Daoy (cell line): ENCODE measurements around the gene OR5H15. TPM values are rescaled to one million over a fixed set of nuclear protein-coding genes. Genes with fewer than 3 reads are reported as not detected.
"Not testable (repeated sequence)": the region's sequence is repeated elsewhere in the genome, so short reads cannot be mapped to it uniquely, and the experiment has no call there.

Experiments used
- DNase-seq: peaks from one replicate; pipeline ENCODE4 v3.0.0-alpha.2; 2015; ENCODE audit warnings: low read depth
- total RNA-seq: library from RNA; depleted of rRNA; stranded (reverse); fragments of >200 nt; shearing (Covaris generic); gene quantifications from 2 replicates; pipeline ENCODE4 v1.2.3, GENCODE V29; 2014; rRNA removed

The OR5H15 gene
- not detected in 2 replicates for total RNA-seq

DNA sequence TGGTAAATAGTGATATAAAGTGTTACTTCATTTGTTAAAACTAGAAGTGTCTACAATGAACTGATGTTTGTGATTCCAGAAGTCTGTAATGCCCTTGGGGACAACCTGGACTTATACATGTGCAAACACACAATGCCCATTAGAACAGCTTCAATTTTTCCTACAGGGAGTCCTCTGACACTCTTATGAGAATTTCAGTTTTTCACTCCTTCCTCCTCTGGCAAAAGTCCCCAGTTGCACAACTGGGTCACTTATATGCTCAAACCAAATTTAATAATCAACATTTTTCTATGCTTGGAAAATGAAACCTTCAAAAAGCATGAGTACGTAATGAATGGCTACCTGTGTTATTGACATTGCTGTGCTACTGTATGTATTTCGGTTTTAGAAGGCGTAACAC lies at the start of gene OR5H15:
TSS of gene OR5H15 (plus strand) at position 301 of the 400 bp plus-strand sequence. CDS start 2,004 bp downstream, outside the sequence.
- no peak for DNase-seq

DNA sequence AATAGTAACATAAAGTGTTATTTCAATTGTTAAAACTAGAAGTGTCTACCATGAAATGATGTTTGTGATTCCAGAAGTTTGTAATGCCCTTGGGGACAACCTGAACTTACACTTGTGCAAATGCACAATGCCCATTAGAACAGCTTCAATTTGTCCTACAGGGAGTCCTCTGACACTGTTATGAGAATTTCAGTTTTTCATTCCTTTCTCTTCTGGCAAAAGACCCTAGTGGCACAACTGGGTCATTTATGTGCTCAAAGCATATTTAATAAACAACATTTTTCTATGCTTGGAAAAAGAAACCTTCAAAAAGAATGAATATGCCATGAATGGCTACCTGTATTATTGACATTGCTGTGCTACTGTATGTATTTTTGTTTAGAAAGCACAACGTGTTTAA lies 36.1 kb upstream of the OR5H15 start, which contains the start of gene OR5H1:
TSS of gene OR5H1 (plus strand) at position 301 of the 400 bp plus-strand sequence. CDS start 1,977 bp downstream, outside the sequence.
- DNase-seq, result no peak

DNA sequence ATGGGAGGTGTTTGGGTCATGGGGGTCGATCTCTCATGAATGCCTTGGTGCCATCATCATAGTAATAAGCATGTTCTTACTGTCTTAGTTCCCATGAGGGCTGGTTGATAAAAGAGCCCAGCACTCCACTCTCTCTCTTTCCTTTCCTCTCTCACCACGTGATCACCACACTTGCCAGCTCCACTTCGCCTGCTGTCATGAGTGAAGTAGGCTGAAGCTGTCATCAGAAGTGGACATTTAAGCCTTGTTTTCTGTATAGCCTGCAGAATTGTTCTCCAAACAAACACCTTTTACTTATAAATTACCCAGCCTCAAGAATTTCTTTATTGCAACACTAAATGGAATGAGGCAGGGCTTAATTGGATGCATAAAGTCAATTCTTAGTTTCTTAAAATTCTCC lies 29.9 kb upstream of the OR5H15 start:
- no peak for DNase-seq

DNA sequence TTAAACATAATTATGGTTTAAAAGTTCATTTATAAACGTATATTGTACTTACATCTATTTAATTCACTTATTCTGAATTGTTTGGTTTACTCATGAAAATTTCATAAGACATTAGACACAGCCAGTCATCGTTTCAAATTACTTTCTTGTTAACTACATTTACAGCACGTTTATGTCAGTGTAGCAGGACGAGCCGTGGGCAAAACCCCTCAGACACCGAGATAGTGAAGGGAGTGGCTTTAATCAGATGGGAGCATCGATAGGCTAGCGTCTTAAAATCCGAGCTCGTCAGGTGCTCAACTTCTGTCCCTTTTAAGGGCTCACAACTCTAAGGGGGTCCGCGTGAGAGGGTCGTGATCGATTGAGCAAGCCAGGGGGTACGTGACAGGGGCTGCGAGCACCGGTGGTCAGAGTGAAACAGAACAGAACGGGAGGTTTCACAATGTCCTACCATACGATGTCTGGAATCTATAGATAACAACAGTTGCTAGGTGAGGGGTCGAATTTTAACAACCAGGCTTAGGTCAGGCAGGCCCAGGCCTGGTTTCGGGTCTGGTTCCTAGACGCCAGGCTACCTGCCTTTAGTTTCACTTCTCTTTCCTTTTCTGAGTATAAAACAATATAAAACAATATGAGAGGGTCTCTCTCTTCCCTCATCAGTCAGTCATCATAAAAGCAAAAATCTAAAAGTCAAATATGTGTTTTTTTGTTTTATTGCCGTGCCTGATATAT lies 28.5 kb upstream of the OR5H15 start:
- not testable (repeated sequence) for DNase-seq

DNA sequence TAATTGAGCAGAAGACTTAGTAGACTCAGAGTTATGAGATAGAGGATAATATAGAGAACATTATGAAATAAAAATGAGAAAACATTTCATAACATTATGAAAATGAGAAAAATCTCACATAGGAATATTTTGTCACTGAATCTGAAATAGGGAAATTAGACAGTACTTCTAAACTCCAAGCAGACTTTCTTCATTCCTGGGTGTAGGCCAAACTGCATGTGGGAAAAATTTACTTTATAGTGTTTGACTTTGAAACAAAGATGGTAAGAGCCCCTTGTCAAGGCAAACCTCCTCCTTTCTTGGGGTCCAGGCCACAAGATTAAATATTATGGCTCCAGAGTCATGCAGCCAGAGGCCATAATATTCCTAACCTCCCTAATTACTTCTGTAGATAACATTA lies 26.0 kb upstream of the OR5H15 start:
- DNase-seq, result no peak

DNA sequence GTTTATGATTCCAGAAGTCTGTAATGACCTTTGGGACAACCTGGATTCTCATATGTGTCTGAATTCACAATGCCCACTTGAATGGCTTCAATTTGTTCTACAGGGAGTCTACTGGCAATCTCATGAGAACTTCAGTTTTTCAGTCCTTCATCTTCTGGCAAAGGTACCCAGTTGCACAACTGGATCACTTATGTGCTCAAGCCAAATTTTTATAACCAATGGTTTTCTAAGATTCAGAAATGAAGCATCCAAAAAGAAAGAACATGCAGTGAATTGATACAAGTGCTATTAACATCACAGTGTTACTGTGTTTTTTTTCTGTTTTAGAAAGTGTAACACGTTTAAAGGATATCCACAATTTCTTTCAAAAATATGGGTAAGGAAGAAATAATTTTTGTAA lies 19.3 kb upstream of the OR5H15 start, which contains the start of gene OR5H14:
TSS of gene OR5H14 (plus strand) at position 301 of the 400 bp plus-strand sequence. CDS start 1,907 bp downstream, outside the sequence.
- DNase-seq, result no peak

DNA sequence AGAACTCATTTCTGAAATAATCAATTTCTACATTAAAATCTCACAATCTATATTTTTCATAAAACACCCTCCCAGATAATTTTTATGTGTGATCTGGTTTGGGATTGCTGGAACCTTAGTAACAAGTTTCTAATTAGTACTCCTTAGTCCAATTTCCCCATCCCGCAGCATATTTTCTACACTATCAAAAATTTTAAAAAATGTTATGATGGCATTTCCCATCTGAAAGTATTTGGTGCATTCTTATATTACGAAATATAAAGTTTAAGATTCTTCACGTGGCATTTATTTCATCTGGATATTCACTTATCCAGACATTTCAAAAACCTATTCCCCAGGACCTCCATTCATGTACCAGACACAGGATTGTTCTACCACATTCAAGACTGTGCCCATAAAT lies 17.7 kb upstream of the OR5H15 start:
- no peak for DNase-seq

DNA sequence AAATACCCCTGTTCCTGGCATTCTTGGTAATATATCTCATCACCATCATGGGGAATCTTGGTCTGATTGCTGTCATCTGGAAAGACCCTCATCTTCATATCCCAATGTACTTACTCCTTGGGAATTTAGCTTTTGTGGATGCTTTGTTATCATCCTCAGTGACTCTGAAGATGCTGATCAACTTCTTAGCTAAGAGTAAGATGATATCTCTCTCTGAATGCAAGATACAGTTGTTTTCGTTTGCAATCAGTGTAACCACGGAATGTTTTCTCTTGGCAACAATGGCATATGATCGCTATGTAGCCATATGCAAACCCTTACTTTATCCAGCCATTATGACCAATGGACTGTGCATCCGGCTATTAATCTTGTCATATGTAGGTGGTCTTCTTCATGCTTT lies 17.0 kb upstream of the OR5H15 start:
- DNase-seq, result not testable (repeated sequence)

DNA sequence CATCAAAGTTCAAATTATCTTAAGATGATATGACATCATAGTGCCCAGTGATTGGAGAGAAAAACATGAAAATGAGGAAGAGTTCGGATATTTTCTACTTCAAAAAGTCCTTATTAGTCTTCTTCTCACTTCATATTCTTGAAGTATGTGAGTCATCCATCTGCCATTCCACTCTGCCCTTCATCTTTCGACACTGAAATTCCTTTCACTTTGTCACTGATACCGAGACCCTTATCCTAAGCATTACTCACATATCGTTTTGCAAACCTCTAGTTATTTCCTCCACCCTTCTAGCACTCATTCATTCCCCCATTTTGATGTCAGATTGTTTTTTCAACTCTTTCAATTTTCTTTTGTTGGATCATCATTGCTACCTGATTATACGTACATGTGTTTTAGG lies 15.3 kb upstream of the OR5H15 start:
- peak; percentile 5 for DNase-seq

DNA sequence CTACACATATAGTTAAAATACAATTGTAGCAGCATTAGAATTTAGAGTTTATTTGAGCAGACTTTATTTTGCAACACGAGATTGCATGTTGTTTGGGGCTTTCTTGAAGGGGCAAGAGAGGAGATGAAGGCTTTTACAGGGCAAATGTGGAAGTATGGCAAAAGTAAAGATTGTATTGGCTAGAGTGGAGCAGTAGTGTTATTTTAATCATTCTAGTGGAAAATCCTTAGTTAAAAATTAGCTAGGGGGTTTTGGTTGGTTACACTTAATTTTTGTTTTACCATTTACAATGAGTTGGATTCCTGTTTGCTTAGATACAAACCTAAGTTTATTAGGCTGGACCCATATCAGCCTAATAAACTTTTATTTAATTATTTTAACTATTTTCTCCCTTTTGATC lies 4.6 kb downstream of the OR5H15 start:
- no peak for DNase-seq

DNA sequence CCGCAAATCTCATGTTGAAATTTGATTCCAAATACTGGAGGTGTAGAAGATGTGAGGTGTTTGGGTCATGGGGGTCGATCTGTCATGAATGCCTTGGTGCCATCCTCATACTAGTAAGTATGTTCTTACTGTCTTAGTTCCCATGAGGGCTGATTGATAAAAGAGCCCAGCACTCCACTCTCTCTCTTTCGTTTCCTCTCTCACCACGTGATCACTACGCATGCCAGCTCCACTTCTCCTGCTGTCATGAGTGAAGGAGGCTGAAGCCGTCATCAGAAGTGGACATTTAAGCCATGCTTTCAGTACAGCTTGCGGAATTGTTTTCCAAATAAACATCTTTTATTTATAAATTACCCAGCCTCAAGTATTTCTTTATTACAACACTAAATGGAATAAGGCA lies 6.1 kb downstream of the OR5H15 start:
- DNase-seq, result no peak

DNA sequence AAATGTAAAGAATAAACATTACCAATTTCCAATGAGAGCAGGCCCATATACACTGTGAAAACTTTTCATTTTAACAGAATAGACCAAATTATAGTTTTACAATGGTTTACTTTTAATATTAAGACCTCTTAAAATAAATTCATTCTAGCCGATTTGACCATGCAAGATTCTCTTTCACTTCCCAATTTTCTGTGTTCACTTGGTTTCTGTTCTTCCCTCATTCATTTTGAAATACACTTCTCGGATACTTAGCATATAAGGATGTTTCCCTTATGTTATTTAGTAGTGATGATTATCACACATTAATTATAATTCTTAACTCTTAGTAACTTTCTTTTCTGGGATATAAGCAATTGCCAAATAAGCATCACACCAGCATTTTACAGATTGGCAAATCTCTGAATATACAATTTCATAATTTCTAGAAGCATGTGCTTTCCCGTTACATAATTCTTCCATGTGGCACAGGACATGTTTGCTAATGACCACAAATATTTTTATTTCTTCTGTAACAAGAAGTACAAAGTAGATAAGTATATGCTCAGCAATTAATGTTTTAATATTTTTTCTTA lies 13.9 kb downstream of the OR5H15 start:
- no peak for DNase-seq

DNA sequence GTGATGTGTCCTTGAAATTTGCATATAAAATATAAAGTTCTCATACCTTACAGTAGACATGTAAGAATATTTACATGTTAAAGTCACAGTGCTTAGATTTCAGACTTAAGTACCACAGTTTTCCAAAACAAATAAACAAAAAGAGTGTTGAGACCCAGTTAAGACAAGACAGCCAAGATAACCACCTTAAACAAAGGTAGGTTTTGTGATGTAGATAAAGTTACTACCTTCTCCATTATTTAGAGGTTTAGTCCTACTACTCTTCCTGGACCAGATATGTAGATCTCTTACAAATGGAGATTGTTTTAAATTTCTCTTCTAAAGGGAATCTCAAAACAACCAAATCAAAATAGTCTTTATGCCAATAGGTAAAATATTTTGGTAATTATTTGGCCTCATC lies 15.7 kb downstream of the OR5H15 start:
- DNase-seq, result no peak

DNA sequence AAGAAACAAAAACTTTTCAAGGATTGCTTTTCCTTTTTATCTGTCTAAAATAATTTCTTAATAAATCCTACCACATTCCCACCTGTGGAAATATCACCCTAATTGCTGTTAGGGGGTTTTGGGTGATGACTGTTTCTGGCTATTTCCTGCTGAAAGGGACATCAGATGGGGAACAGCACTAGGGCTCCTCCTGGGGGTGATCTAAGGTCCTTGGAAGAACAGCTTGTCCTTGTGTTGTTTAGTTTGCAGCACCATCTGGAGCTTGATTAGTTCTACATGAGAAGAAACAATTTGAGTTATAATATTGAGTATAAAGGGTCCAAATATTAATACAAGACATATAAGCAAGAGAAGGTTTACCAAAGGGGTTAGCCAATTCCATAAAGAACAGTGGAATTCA lies 18.7 kb downstream of the OR5H15 start:
- DNase-seq, result no peak

DNA sequence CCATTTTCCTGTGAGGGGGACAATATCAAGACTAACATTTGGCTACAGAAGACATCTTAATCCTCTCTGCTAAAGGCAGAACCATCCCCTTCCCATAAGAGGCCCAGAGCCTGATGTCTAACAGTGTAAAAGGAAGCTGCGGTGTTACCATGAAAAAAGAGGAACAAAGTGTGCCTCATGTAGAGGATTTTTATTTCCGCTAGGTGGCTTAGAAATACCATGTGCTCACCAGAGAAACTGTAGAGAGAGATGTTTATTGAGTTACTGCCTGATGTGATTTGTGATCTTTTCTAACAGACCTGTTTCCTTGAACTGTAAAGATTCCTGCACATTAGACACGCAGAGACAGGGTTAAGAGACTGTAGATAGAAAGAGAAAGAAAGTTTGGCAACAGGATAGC lies 22.0 kb downstream of the OR5H15 start:
- DNase-seq, result no peak

DNA sequence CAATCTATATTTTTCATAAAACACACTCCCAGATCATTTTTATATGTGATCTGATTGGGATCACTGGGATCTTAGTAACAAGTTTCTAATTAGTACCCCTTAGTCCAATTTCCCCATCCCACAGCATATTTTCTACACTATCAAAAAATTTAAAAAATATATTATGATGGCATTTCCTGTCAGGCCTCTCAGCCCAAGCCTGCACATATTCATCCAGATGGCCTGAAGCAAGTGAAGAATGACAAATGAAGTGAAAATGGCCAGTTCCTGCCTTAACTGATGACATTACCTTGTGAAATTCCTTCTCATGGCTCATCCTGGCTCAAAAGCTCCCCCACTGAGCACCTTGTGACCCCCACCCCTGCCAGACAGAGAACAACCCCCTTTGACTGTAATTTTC lies 24.4 kb downstream of the OR5H15 start:
- DNase-seq, result not testable (repeated sequence)

DNA sequence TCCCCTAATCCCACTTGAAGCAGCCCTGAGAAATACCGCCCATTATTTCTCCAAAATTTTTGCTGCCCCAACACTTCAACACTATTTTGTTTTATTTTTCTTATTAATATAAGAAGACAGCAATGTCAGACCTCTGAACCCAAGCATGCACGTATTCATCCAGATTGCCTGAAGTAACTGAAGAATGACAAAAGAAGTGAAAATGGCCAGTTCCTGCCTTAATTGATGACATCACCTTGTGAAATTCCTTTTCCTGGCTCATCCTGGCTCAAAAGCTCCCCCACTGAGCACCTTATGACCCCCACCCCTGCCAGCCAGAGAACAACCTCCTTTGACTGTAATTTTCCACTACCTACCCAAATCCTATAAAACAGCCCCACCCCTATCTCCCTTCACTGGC lies 29.8 kb downstream of the OR5H15 start:
- not testable (repeated sequence) for DNase-seq

DNA sequence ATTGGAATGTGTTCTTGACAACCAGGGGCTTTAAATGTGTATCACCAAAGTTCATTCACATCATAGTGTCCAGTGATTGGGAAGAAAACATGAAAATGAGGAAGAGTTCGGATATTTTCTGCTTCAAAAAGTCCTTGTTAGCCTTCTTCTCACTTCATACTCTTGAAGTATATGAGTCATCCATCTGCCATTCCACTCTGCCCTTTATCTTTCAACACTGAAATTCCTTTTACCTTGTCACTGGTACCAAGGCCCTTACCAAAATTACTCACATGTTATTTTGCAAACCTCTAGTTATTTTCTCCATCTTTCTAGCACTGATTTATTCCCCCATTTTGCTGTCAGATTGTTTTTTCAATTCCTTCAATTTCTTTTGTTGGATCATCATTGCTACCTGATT lies 32.5 kb downstream of the OR5H15 start:
- DNase-seq, result no peak

DNA sequence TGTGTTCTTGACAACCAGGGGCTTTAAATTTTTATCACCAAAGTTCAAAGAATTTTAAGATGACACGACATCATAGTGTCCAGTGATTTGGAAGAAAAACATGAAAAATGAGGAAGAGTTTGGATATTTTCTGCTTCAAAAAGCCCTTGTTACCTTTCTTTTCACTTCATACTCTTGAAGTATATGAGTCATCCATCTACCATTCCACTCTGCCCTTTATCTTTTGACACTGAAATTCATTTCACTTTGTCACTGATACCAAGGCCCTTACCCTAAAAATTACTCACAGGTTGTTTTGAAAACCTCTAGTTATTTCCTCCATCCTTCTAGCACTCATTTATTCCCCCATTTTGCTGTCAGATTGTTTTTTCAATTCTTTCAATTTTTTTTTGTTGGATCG lies 42.7 kb downstream of the OR5H15 start:
- DNase-seq, result no peak

DNA sequence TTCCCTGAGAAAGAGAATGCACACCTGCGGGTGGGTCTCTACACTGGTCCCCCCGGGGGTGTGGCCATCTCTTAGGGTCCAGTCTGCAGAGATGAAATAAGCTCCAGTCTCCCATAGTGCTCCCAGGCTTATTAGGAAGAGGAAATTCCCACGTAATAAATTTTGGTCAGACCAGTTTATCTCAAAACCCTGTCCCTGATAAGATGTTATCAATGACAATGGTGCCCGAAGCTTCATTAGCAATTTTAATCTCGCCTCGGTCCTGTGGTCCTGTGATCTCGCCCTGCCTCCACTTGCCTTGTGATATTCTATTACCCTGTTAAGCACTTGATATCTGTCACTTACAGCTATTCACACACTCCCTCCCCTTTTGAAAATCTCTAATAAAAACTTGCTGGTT lies 46.8 kb downstream of the OR5H15 start:
- no peak for DNase-seq

DNA sequence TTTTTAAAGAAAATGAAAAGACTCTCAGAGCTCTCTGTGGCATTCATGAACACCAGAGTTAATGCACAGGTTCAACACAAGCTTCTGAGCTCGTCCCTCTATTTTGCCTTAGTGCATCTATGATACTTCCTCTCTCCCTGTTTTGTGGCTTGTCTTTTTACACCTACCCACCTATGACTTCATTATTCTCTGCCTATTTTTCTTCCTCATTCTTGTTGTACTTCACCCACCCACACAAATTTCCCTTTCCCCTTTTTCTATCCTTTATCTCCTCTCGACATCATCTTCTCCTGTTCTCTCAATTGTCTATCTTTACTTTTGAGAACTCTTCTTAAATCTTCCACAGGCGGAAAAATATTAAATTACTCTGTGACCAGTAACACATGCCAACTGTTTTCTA lies 48.6 kb downstream of the OR5H15 start:
- DNase-seq, result no peak
